Stimulated activated CD8-positive, alpha-beta memory T cell treated with anti-CD3 and anti-CD28 coated beads, Interleukin-4, amount 100 ng/mL, for 4 hours (primary cell): Measurements from ENCODE around the gene SLC22A25.
"Not testable (repeated sequence)": the region's sequence is repeated elsewhere in the genome, so short reads cannot be mapped to it uniquely, and the experiment has no call there.

Source experiments
- DNase-seq, 2 donors: peaks; one replicate each; pipeline ENCODE4 v3.0.0-alpha.2; 2020; ENCODE audit warnings: low read depth in 2 of 2, low spot score in 1 of 2

SLC22A25 gene

DNA sequence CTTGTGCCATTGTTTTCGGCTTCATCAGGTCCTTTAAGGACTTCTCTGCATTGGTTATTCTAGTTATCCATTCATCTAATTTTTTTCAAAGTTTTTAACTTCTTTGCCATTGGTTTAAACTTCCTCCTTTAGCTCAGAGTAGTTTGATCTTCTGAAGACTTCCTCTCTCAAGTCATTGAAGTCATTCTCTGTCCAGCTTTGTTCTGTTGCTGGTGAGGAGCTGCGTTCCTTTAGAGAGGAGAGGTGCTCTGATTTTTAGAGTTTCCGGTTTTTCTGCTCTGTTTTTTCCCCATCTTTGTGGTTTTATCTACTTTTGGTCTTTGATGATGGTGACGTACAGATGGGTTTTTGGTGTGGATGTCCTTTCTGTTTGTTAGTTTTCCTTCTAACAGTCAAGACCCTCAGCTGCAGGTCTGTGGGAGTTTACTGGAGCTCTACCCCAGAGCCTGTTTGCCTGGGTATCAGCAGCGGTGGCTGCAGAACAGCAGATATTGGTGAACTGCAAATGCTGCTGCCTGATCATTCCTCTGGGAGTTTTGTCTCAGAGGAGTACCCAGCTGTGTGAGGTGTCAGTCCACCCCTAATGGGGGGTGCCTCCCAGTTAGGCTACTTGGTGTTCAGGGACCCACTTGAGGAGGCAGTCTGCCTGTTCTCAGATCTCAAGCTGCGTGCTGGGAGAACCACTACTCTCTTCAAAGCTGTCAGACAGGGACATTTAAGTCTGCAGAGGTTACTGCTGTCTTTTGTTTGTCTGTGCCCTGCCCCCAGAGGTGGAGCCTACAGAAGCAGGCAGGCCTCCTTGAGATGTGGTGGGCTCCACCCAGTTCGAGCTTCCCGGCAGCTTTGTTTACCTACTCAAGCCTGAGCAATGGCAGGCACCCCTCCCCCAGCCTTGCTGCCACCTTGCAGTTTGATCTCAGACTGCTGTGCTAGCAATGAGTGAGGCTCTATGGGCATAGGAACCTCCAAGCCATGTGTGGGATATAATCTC lies 7.6 kb downstream of the SLC22A25 start:
- not testable (repeated sequence) for DNase-seq

DNA sequence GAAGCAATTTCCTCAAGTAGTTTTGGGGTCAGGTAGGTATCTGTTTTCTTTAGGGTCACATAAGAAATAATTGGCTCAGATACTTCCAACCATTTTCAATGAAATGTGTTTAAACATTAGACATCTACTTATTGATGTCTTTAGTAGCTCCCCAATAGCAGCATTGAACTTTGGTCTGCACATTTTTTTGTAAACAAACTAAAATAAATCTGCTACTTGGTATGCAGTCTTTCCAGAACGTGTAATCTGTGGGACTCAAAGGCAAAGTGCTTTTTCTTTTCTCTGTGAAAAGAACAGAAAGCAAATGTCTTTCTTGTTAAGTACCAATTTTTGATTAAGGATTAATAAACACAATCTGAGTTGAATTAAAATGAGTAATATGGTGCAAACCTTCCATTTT lies 13.6 kb downstream of the SLC22A25 start:
- no peak for DNase-seq

- no peak for DNase-seq
Observed at GRCh38 chr11:63227521-63228107, 15.8 kb downstream of the SLC22A25 start.

DNA sequence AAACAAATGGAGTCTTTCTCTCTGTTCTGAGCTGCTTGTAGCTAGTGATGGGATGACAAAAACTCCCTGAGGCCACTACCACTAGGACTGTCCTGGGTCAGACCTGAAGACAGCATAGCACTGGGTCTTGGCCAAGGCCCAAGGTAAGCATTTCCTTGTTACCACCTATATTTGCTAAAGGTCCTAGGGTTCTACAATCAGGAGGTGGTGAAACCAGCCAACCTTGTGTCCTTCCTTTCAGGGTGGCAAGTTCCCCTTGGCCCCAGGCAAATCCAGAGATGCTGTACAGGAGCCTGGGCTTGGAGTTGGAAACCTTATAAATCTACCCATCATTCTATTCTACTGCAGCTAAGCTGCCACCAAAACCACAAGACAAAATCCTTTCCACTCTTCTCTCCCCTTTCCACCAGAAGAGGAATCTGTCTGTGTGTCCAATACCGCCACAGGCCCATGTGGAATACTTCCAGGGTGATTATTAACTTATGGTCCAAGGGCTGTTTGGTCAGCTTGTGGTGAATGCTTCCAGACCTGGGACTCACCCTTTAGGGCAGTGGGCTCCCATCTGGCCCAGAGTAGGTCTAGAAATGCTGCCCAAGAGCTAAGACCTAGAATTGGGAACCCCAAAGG lies 16.8 kb downstream of the SLC22A25 start:
- DNase-seq = no peak

DNA sequence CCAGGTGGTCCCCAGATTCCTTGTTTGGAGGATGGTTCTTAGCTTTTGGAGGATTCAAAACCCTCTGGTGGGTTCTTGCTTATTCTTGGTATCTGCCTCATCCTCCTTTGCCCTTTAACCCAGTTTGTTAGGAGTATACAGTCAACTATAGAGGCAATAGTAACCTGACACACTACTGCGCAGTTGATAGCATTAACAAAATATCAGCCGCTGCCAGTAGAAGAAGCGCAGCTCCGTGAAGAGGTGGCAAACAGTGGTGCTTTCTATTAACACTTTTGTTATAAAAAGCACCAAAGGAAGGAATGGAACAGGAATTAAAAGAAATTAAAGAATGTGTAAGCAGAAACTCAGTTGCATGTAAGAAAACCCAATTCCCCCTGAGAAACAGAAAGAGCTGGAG lies 29.3 kb downstream of the SLC22A25 start:
- DNase-seq = no peak

DNA sequence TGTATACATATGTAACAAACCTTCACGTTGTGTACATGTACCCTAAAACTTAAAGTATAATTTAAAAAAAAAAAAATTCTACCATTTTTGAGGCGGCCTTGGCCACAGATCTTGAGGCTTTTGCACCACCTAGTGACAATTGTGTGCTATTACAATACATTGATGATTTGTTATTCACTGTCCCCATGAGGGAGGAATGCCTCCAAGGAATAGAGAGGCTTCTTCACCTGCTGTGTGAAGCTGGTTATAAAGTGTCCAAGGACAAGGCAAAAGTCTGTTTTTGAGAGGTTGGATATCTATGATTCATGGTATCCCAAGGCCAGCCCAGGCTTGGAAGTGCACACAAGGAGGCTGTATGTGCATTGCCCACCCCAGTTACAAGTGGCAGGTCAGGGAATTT lies 30.7 kb downstream of the SLC22A25 start:
- DNase-seq = no peak

- DNase-seq = no peak
Observed at GRCh38 chr11:63210111-63210510, 33.3 kb downstream of the SLC22A25 start.
